ENCODE measurements around the gene CCT7. TPM values are rescaled to one million over a fixed set of nuclear protein-coding genes. Genes with fewer than 3 reads are reported as not detected.

Gene CCT7
- total and polyA plus RNA-seq, 2 of the 8 experiments (the other 6 are each of a cell fraction or from before 2014, with no cell fraction given) = 440 to 474 TPM

GRCh38 chr2:73284296-73285158, 50.4 kb downstream of the CCT7 start, which contains the start of gene FBXO41 (continued):
- TF ChIP-seq SP2 (IDR thresholded peaks at IDR 0.05; ENCODE audit: low read length) (no peak), POLR2A (IDR thresholded peaks at IDR 0.05; ENCODE audit: control extremely low read depth in 1 of 2, low read depth in 2 of 2, low read length in 2 of 2) (peak in 1 of 2 experiments; percentile 68; a peak in 2 of 3 replicates), EZH2 (IDR thresholded peaks at IDR 0.05; ENCODE audit: low read depth, low read length, severe bottlenecking) (no peak), JUN (IDR thresholded peaks at IDR 0.05; ENCODE audit: low read depth, low read length) (no peak), TAF7 (optimal IDR thresholded peaks at IDR 0.05; ENCODE audit: borderline replicate concordance, low read depth, low read length) (no peak), BCL11A (IDR thresholded peaks at IDR 0.05; ENCODE audit: low read depth in 2 of 2, low read length in 2 of 2) (no peak), USF2 (IDR thresholded peaks at IDR 0.05; ENCODE audit: low read length) (no peak), HDAC6 (IDR thresholded peaks at IDR 0.05; ENCODE audit: low read depth, low read length) (no peak), CTCF (IDR thresholded peaks at IDR 0.05; ENCODE audit: control extremely low read depth in 1 of 3, insufficient read depth in 1 of 3, low read depth in 1 of 3, low read length in 3 of 3) (no peak)

Data from H1 (cell line).